Measurements from ENCODE around the gene STX18. TPM values are rescaled to one million over a fixed set of nuclear protein-coding genes. Genes with fewer than 3 reads are reported as not detected.

Gene STX18
- total RNA-seq = 27.1 and 27.4 TPM in 2 replicates

DNA sequence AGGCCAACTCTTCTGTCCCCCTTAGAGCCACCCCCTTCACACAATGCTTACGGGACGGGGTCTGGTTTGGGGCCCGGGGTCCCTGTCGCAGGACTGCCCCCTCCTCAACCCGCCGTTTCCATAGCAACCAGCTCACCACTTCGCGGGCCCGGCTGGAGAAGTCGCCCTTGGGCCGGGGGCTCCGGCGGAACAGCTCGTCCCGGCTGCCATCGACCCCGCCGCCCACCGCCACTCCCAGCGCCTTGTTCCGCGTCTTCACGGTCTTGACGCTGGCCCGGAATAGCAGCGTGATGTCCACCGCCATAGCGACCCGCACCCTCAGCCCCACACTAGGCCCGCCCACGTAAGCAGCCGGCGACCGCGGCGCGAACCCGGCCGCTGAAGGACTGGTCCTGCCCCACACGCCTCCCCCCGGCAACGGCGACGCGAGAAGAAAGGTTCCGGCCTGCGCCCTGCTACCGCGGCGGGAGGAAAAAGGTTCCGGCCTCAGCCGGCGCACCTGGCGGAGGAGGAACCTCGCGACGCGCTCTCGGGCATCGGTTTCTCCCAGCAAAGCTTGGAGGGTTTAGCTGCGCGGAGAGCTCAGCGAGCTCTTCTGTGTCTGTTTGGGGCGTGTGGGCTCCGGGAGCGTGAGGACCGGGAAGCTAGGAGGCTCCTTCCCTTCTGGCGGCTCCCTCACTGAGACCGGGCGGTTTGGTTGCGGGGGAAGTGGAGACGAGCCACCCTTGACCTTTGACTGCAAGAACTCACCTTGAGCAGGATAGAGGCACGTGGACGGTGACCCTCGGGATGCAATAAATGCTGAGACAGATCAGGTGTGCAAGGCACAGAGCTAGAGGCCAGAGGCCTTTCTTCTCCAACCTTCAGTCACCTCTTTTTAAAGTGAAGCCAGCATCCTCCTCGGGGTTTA is at the start of gene STX18:
STX18 (minus strand) TSS at position 388 of the 910 bp plus-strand sequence; CDS start at position 304, 84 bp downstream.

DNA sequence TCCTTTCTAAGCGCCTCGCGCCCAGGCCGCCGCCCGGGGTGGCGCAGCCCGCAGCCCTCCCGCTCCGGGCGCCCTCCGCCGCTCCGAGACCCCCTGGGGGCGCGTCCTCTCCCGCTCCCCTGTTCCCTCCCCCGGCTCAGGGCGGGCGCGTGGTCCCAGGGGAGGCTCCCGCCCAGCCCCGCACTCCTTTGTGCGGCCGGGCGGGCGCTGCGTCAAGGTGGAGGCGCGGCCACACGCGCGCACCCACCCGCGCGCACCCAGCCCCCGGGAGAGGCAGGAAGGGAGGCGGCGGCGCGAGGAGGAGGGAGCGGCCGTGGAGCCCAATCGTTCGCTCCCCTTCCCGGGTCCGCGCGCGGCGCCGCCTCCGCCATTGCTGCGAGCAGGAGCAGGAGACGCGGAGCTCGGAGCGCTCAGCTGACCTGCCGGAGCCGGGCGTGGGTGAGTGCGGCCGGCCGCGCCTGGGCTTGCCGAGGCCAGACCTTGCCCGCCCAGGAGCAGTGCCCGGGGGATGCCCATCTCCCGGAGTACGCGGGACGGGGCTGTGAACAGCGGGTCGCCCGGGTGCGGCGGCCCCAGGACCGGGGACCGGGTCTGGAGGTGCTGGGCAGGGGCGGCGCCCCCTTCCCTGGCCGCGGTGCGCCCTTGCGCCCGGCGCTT is 155.0 kb downstream of the STX18 start, which contains the start of gene NSG1:
NSG1 (plus strand) TSS at position 367 of the 657 bp plus-strand sequence. CDS start 528 bp downstream, outside the sequence.

Other genes starting within 250 kb of the STX18 start
- gene NSG1, start 154.9 kb downstream of the STX18 start, total RNA-seq = 0.59 and 0.84 TPM in 2 replicates